SU-DHL-6 (cell line): Measurements from ENCODE around the gene SAFB.

ENCODE experiments used
- CTCF ChIP-seq: fragments of 200-600 bp; sonication (generic); IDR thresholded peaks from one replicate; pipeline ENCODE4 v1.5.1; 2017; ENCODE audit warnings: antibody characterized with exemption, mild to moderate bottlenecking, low read length, moderate library complexity; ENCODE audit not compliant: insufficient read depth, poor library complexity, severe bottlenecking
- EZH2phosphoT487 ChIP-seq: fragments of 200-600 bp; sonication (generic), shearing (Covaris generic); conservative IDR thresholded peaks from 2 replicates; pipeline ENCODE4 v1.6.1; 2018; ENCODE audit warnings: mild to moderate bottlenecking, antibody characterized with exemption, low read length, moderate library complexity, mixed read lengths

- TF ChIP-seq CTCF (no peak), EZH2phosphoT487 (no peak)
These were observed 18.3 kb downstream of the SAFB start for GRCh38 chr19:5641171-5641570.
